Stimulated activated CD8-positive, alpha-beta memory T cell treated with anti-CD3 and anti-CD28 coated beads, Interleukin-12 subunit alpha, Interleukin-12 subunit beta, amount 100 ng/mL, for 24 hours (primary cell): ENCODE results near the gene RPL31.

ENCODE experiments used
- DNase-seq: peaks from one replicate; pipeline ENCODE4 v3.0.0-alpha.2; 2020; ENCODE audit errors: extremely low read depth

The RPL31 gene

GRCh38 chr2:101001691-101002561 lies at the start of gene RPL31:
TSS of gene RPL31 (plus strand) at chr2:101002289. CDS start at chr2:101002702, 413 bp downstream.
- DNase-seq = peak; percentile 96

GRCh38 chr2:100952512-100952911 lies 49.6 kb upstream of the RPL31 start:
- no peak for DNase-seq

DNA sequence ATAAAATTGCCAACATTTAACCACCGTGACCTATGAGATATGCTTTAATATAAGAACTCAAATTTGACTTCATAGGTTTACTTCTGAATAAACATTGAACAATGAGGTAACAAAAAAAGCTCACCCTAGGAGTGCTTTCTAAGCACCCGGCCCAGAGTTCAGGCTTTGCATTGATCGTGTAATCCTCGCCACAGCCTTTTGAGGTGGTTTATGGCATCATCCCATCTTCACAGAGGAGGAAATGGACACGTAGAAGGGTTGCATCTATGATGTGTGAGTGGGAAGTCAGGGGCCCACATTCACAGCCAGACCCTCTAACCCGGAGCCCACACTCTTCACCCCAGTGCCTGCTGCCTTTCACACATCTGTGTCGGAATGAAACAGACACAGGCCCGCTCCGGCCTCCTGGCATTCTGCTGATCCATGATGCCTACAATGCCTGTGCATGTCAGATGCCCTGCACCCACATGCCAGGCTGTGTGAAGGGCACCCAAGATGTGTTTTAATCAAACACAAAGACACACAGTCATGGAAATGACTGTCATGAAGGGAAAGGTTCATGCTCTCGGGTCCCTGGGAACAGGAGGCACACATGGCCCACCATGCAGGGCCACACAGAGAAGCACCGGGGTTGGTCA lies 48.6 kb upstream of the RPL31 start:
- no peak for DNase-seq

GRCh38 chr2:100954044-100954420 lies 48.1 kb upstream of the RPL31 start:
- no peak for DNase-seq

GRCh38 chr2:100955226-100955625 lies 46.9 kb upstream of the RPL31 start:
- no peak for DNase-seq

- no peak for DNase-seq
Observed at GRCh38 chr2:100956081-100956480, 46.0 kb upstream of the RPL31 start.

DNA sequence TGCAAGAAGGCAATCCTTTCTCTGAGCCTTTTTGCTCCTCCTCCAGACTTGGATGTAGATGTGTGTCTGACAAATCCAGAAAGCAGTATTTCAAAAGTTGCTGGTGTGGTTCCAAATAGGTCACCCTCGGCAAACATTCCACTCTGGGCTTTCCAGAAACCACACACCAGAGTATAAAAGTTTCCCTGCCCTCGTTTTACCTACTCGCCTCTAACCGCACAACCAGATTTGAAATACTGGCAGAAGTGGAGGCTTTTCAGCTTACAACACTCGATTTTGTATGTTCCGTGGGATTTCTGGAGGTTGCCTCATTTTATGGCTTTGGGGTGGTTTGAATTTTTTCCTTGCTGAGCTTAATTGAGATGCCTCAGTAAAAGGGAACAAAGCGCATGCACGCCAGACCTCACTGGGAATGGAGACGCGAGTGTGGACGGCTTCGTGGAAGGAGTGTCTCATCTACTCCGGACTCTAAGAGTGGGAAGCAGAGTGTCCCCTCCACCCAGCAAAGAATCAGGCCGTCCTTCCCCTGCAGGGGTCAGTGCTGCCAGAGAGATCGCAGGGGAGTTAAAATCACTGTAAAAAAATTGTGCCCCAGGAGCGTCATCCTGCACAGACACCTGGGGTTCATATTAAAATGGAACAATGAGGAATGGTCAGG lies 44.0 kb upstream of the RPL31 start:
- DNase-seq = no peak

DNA sequence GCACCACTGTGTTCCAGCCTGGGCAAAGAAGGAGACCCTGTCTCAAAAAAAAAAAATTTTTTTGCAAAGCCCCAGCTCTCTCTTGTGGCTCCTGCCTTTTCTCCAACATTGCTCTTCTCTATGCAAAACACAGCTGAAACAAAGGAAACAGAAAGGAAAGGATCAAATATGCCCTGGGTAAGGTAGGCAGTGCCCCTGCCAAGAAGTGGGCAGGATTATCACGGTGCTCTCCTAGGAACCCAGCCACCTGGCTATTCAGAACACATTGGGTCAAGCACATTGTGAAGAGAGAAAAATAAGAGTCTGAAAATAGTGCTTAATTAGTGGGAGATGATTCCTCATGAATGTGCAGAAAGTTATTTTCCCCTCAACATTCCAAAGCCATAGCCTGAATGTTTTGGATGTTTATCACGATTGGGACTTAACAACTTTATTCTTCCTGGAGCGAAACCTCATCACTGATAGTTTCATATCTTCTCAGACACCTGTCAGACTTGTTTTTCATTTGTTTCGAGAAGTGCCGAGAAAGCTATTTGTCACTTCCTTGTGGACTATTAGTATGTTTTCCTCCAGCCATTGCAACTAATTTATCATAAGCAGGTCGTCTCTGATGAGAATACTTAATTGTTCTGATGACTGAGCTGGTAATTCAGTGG lies 42.7 kb upstream of the RPL31 start:
- DNase-seq = no peak

DNA sequence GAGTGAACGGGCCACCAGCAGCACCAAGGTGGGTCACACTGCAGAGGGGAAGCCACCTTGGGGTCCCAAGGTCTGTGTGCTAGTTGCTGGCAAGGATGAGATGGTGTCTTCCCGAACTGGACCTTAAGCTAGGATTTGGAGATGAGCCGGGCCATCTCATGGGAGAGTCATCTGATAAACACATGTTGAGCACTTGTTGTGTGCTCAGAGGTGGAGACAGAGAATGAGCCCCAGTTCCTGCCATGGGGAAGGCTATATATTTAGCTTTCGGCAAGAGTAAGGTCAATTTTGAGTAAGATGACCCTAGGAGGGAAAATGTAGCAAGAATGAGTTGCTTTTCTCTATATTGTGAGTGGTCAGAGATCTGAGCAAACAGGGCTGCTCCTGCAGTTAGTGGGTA lies 41.4 kb upstream of the RPL31 start:
- no peak for DNase-seq

GRCh38 chr2:100962366-100963025 lies 39.6 kb upstream of the RPL31 start:
- no peak for DNase-seq

DNA sequence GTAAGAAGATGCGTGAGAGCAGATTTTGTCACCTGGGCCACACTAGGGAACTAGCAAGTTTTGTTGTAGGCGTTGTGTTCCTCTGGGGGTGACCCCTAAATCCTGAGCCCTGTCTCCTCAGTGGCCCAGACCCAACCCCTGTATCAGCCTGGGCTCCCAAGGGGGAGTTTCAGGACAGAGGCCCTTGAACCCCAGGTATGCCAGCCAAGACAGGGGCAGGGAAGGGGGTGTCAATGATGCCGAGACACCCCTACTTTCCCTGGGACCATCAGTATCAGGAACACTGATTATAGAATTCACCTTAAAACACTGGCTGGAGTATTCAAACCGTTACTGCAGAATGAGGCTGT lies 39.1 kb upstream of the RPL31 start:
- DNase-seq = no peak

- DNase-seq = no peak
Observed at GRCh38 chr2:100964222-100964621, 37.9 kb upstream of the RPL31 start.

GRCh38 chr2:100964681-100965169 lies 37.4 kb upstream of the RPL31 start:
- no peak for DNase-seq

- no peak for DNase-seq
Observed at GRCh38 chr2:100965596-100965995, 36.5 kb upstream of the RPL31 start.

DNA sequence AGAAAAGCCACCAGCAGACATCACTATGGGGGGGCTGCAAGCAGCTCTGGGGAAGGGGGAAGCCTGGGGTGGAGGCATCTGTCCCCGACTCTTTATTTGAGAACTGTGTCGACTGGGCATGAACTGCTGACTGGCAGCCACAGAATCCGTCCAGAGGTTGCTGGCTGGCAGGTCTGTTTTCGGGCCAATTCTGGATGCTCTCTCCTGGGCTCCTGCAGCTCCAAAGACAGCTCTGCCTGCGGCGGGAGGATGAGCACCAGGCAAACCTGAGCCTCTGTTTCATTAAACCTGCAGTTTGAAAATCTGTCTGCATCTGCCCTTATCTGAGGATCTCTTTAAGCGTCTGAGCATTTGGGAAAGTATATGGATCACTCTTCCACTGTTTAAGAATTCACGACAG lies 34.4 kb upstream of the RPL31 start:
- DNase-seq = no peak

- no peak for DNase-seq
Observed at GRCh38 chr2:100968146-100969145, 33.6 kb upstream of the RPL31 start.

GRCh38 chr2:100969998-100970397 lies 32.1 kb upstream of the RPL31 start:
- no peak for DNase-seq

GRCh38 chr2:100971221-100971620 lies 30.9 kb upstream of the RPL31 start:
- no peak for DNase-seq

GRCh38 chr2:100972452-100972851 lies 29.6 kb upstream of the RPL31 start:
- DNase-seq = no peak
